Measurements from ENCODE around the gene ZFY. TPM values are rescaled to one million over a fixed set of nuclear protein-coding genes. Genes with fewer than 3 reads are reported as not detected.

Gene ZFY
- total and polyA plus RNA-seq, 2 of the 13 experiments (the other 11 are each of a cell fraction or from before 2014, with no cell fraction given) = 3.3 to 17.1 TPM

- TF ChIP-seq ASH2L (IDR thresholded peaks at IDR 0.05; ENCODE audit: insufficient read length, low read depth, low read length) (peak; percentile 33), ZNF883 (CRISPR knock-in tag; IDR thresholded peaks at IDR 0.05; ENCODE audit: not compliant biosample characterization) (no peak), ZNF329 (CRISPR knock-in tag; IDR thresholded peaks at IDR 0.05; ENCODE audit: low read depth) (no peak), ZNF616 (CRISPR knock-in tag; IDR thresholded peaks at IDR 0.05; ENCODE audit: low read depth) (0 out of 2 replicates have a peak, but pooled peaks have one; percentile 29), KLF6 (CRISPR knock-in tag; IDR thresholded peaks at IDR 0.05) (peak; percentile 58; the same call in 1 of the 2 replicates), ZNF687 (CRISPR knock-in tag; IDR thresholded peaks at IDR 0.05) (peak; percentile 77), ZBTB33 (CRISPR knock-in tag; IDR thresholded peaks at IDR 0.05) (0 out of 2 replicates have a peak, but pooled peaks have one; percentile 7), ZFP1 (CRISPR knock-in tag; IDR thresholded peaks at IDR 0.05) (0 out of 2 replicates have a peak, but pooled peaks have one; percentile 26), POLR2AphosphoS2 (IDR thresholded peaks at IDR 0.05; ENCODE audit: low read depth, low read length) (no peak), ZNF30 (CRISPR knock-in tag; IDR thresholded peaks at IDR 0.05) (no peak), MEIS2 (CRISPR knock-in tag; IDR thresholded peaks at IDR 0.05) (0 out of 2 replicates have a peak, but pooled peaks have one; percentile 33), ZNF644 (CRISPR knock-in tag; IDR thresholded peaks at IDR 0.05; ENCODE audit: low read depth) (peak; percentile 48; the same call in 1 of the 2 replicates), ATAD3A (CRISPR knock-in tag; IDR thresholded peaks at IDR 0.05) (no peak)
- TF ChIP-seq, protein P1, sequence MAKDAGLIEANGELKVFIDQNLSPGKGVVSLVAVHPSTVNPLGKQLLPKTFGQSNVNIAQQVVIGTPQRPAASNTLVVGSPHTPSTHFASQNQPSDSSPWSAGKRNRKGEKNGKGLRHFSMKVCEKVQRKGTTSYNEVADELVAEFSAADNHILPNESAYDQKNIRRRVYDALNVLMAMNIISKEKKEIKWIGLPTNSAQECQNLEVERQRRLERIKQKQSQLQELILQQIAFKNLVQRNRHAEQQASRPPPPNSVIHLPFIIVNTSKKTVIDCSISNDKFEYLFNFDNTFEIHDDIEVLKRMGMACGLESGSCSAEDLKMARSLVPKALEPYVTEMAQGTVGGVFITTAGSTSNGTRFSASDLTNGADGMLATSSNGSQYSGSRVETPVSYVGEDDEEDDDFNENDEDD (CRISPR knock-in tag; IDR thresholded peaks at IDR 0.05; ENCODE audit: borderline replicate concordance) = peak; percentile 67; the same call in 1 of the 2 replicates
- TF ChIP-seq, protein P2, sequence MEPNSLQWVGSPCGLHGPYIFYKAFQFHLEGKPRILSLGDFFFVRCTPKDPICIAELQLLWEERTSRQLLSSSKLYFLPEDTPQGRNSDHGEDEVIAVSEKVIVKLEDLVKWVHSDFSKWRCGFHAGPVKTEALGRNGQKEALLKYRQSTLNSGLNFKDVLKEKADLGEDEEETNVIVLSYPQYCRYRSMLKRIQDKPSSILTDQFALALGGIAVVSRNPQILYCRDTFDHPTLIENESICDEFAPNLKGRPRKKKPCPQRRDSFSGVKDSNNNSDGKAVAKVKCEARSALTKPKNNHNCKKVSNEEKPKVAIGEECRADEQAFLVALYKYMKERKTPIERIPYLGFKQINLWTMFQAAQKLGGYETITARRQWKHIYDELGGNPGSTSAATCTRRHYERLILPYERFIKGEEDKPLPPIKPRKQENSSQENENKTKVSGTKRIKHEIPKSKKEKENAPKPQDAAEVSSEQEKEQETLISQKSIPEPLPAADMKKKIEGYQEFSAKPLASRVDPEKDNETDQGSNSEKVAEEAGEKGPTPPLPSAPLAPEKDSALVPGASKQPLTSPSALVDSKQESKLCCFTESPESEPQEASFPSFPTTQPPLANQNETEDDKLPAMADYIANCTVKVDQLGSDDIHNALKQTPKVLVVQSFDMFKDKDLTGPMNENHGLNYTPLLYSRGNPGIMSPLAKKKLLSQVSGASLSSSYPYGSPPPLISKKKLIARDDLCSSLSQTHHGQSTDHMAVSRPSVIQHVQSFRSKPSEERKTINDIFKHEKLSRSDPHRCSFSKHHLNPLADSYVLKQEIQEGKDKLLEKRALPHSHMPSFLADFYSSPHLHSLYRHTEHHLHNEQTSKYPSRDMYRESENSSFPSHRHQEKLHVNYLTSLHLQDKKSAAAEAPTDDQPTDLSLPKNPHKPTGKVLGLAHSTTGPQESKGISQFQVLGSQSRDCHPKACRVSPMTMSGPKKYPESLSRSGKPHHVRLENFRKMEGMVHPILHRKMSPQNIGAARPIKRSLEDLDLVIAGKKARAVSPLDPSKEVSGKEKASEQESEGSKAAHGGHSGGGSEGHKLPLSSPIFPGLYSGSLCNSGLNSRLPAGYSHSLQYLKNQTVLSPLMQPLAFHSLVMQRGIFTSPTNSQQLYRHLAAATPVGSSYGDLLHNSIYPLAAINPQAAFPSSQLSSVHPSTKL (CRISPR knock-in tag; IDR thresholded peaks at IDR 0.05) = peak; percentile 28; the same call in 1 of the 2 replicates
- TF ChIP-seq, protein P3, sequence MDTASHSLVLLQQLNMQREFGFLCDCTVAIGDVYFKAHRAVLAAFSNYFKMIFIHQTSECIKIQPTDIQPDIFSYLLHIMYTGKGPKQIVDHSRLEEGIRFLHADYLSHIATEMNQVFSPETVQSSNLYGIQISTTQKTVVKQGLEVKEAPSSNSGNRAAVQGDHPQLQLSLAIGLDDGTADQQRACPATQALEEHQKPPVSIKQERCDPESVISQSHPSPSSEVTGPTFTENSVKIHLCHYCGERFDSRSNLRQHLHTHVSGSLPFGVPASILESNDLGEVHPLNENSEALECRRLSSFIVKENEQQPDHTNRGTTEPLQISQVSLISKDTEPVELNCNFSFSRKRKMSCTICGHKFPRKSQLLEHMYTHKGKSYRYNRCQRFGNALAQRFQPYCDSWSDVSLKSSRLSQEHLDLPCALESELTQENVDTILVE (CRISPR knock-in tag; IDR thresholded peaks at IDR 0.05) = peak; percentile 76; the same call in 1 of the 2 replicates
These were observed 695 bp downstream of the ZFY start (continued) for GRCh38 chrY:2935716-2936435.

Measured in HepG2 (cell line).